HCT116 (cell line): Measurements from ENCODE around the gene CENATAC. TPM values are rescaled to one million over a fixed set of nuclear protein-coding genes. Genes with fewer than 3 reads are reported as not detected.

Experiments used
- ATAC-seq: fragments of 200-7000 bp; cut with Tn5 transposase; 2 replicates; pipeline ENCODE4 v1.9.1; 2020; ENCODE audit warnings: mild to moderate bottlenecking, moderate library complexity
- BruUV-seq: library from RNA; stranded (reverse); fragments of 400-500 nt; replicated peaks from 2 replicates; lab custom pipeline; 2021; lab: Mats Ljungman, UMichigan
- CTCF ChIA-PET: fragments of 300-600 bp; sonication (Branson Sonifier 250); formaldehyde crosslinking; loops from one replicate; lab custom pipeline; 2021; ENCODE audit warnings: antibody characterized with exemption; lab: Charles Lee
- POLR2A ChIA-PET: fragments of 300-600, 350-600 bp; sonication (Branson Sonifier 250); formaldehyde crosslinking; loops from one replicate; lab custom pipeline; 2021; ENCODE audit warnings: antibody characterized with exemption; lab: Charles Lee
- RAD21 ChIA-PET, 2 experiments: fragments of 300-600 bp; sonication (Branson Sonifier 250); formaldehyde crosslinking; loops; one replicate each; lab custom pipeline; 2023; ENCODE audit warnings: low total read pairs in 2 of 2; ENCODE audit not compliant: uncharacterized antibody in 2 of 2, unreplicated experiment in 2 of 2, low non-redundant PET in 1 of 2; lab: Charles Lee
- DNase-seq: peaks from one replicate; pipeline ENCODE4 v3.0.0-alpha.2; 2010; ENCODE audit warnings: low read depth, low spot score
- H2AFZ ChIP-seq: fragments of 200-600 bp; shearing (Covaris generic), sonication (generic); 2 replicates; pipeline ENCODE4 v1.6.1; 2017; ENCODE audit warnings: low read depth, mixed run types, mixed read lengths, antibody characterized with exemption, low read length; ENCODE audit not compliant: poor library complexity, severe bottlenecking
- H3K27ac ChIP-seq: 2 replicates; pipeline ENCODE4 v1.5.1; 2012; ENCODE audit warnings: low read depth, low read length
- H3K27me3 ChIP-seq: fragments of 200-600 bp; sonication (generic); 2 replicates; pipeline ENCODE4 v1.6.1; 2016; ENCODE audit warnings: mixed run types, low read length, mixed read lengths; ENCODE audit not compliant: insufficient read depth
- H3K36me3 ChIP-seq, 2 experiments: fragments of 200-500 bp in 1 of 2; fragments of 200-600 bp in 1 of 2; sonication (Bioruptor generic) in 1 of 2; sonication (generic) in 1 of 2; 2 replicates each; pipeline versions ENCODE4 v1.5.1 to v1.6.1; 2014 to 2016; ENCODE audit warnings: low read length in 2 of 2, inconsistent platforms in 1 of 2, mixed read lengths in 1 of 2, mixed run types in 1 of 2; ENCODE audit not compliant: insufficient read depth in 2 of 2, control insufficient read depth in 1 of 2
- H3K4me1 ChIP-seq, 2 experiments: fragments of 200-600 bp in 1 of 2; sonication (generic) in 1 of 2; 2 replicates each; pipeline versions ENCODE4 v1.5.1 to v1.6.1; 2012 to 2017; ENCODE audit warnings: low read length in 2 of 2, inconsistent platforms in 1 of 2, mild to moderate bottlenecking in 1 of 2, mixed read lengths in 1 of 2, mixed run types in 1 of 2, moderate library complexity in 1 of 2; ENCODE audit not compliant: insufficient read depth in 2 of 2, control insufficient read depth in 1 of 2
- H3K4me2 ChIP-seq: fragments of 200-600 bp; sonication (generic); 2 replicates; pipeline ENCODE4 v1.6.1; 2017; ENCODE audit warnings: mixed run types, low read length, mixed read lengths
- H3K4me3 ChIP-seq, 2 experiments: fragments of 200-600 bp in 1 of 2; sonication (generic) in 1 of 2; replicated peaks in 1 of 2; 2 replicates each; pipeline ENCODE4 v1.5.1; 2011 to 2016; ENCODE audit warnings: low read length in 2 of 2, control low read depth in 1 of 2, low read depth in 1 of 2, mild to moderate bottlenecking in 1 of 2, mixed read lengths in 1 of 2, mixed run types in 1 of 2
- H3K79me2 ChIP-seq: fragments of 200-600 bp; sonication (generic); 2 replicates; pipeline ENCODE4 v1.6.1; 2017; ENCODE audit warnings: mild to moderate bottlenecking, mixed run types, low read length, moderate library complexity, mixed read lengths; ENCODE audit not compliant: insufficient read depth
- H3K9ac ChIP-seq: fragments of 200-600 bp; sonication (generic); 2 replicates; pipeline ENCODE4 v1.6.1; 2016; ENCODE audit warnings: low read length, mixed read lengths
- H3K9me2 ChIP-seq: fragments of 200-600 bp; sonication (generic), shearing (Covaris generic); 2 replicates; pipeline ENCODE4 v1.6.1; 2017; ENCODE audit warnings: mixed run types, mild to moderate bottlenecking, moderate library complexity; ENCODE audit not compliant: insufficient read depth
- H3K9me3 ChIP-seq, 2 experiments: fragments of 200-500 bp in 1 of 2; fragments of 200-600 bp in 1 of 2; sonication (Bioruptor generic) in 1 of 2; sonication (generic) in 1 of 2; 2 replicates each; pipeline ENCODE4 v1.6.1; 2014 to 2017; ENCODE audit warnings: low read length in 2 of 2, mixed read lengths in 2 of 2, inconsistent platforms in 1 of 2, low read depth in 1 of 2, mild to moderate bottlenecking in 1 of 2, mixed run types in 1 of 2, moderate library complexity in 1 of 2; ENCODE audit not compliant: control insufficient read depth in 1 of 2, insufficient read depth in 1 of 2
- H4K20me1 ChIP-seq: fragments of 200-600 bp; sonication (generic), shearing (Covaris generic); 2 replicates; pipeline ENCODE4 v1.6.1; 2017; ENCODE audit warnings: mixed run types, mild to moderate bottlenecking, moderate library complexity; ENCODE audit not compliant: insufficient read depth
- CBX3 ChIP-seq: IDR thresholded peaks from 2 replicates; pipeline ENCODE4 v1.6.1; 2012; ENCODE audit warnings: low read depth
- CEBPB ChIP-seq: IDR thresholded peaks from 2 replicates; pipeline ENCODE4 v1.6.1; 2012; ENCODE audit warnings: low read depth
- EGR1 ChIP-seq: IDR thresholded peaks from 2 replicates; pipeline ENCODE4 v1.6.1; 2012; ENCODE audit warnings: low read depth
- ELF1 ChIP-seq: IDR thresholded peaks from 2 replicates; pipeline ENCODE4 v1.6.1; 2012; ENCODE audit warnings: low read depth, borderline replicate concordance
- EZH2 ChIP-seq: fragments of 200-600 bp; sonication (generic); IDR thresholded peaks from 2 replicates; pipeline ENCODE4 v1.6.1; 2017; ENCODE audit warnings: antibody characterized with exemption, mixed run types
- EZH2phosphoT487 ChIP-seq: fragments of 200-600 bp; IDR thresholded peaks from 2 replicates; pipeline ENCODE4 v1.6.1; 2018; ENCODE audit warnings: antibody characterized with exemption, borderline replicate concordance
- FOSL1 ChIP-seq: IDR thresholded peaks from 2 replicates; pipeline ENCODE4 v1.6.1; 2012; ENCODE audit warnings: low read depth
- JUND ChIP-seq: IDR thresholded peaks from 2 replicates; pipeline ENCODE4 v1.6.1; 2012
- POLR2A ChIP-seq: IDR thresholded peaks from 2 replicates; pipeline ENCODE4 v1.7.0; 2011; ENCODE audit warnings: borderline replicate concordance; ENCODE audit not compliant: insufficient read depth, insufficient read length; ENCODE audit errors: extremely low read depth
- RAD21 ChIP-seq: IDR thresholded peaks from 2 replicates; pipeline ENCODE4 v1.6.1; 2012; ENCODE audit warnings: low read depth, mild to moderate bottlenecking
- SP1 ChIP-seq: IDR thresholded peaks from 2 replicates; pipeline ENCODE4 v1.6.1; 2012; ENCODE audit warnings: low read depth
- SRF ChIP-seq: IDR thresholded peaks from 2 replicates; pipeline ENCODE4 v1.6.1; 2012; ENCODE audit warnings: low read depth
- TCF7L2 ChIP-seq: IDR thresholded peaks from 2 replicates; pipeline ENCODE4 v1.7.0; 2011; ENCODE audit warnings: borderline replicate concordance, inconsistent platforms; ENCODE audit not compliant: insufficient read depth, insufficient read length; ENCODE audit errors: extremely low read depth
- ZFX ChIP-seq: fragments of 450-650 bp; IDR thresholded peaks from 2 replicates; pipeline ENCODE4 v1.6.1; 2017
- intact Hi-C: fragments of 100-400 bp; cut with micrococcal nuclease; formaldehyde crosslinking; loops from 2 replicates; pipeline ENCODE4 v1.10.0; 2022
- total RNA-seq: library from RNA; stranded (reverse); gene quantifications from one replicate; pipeline ENCODE4 v1.2.1, GENCODE V29; 2021; ENCODE audit not compliant: unreplicated experiment
- TF ChIP-seq, protein P1 (sequence below): IDR thresholded peaks from 2 replicates; pipeline ENCODE4 v1.6.1; 2011; ENCODE audit warnings: mild to moderate bottlenecking, low read length, moderate library complexity; ENCODE audit not compliant: insufficient replicate concordance; ENCODE audit errors: extremely low read depth
- TF ChIP-seq, protein P2 (sequence below): IDR thresholded peaks from 2 replicates; pipeline ENCODE4 v1.6.1; 2012
- TF ChIP-seq, protein P3 (sequence below), 3 experiments: fragments of 200-600 bp in 1 of 3; sonication (generic) in 1 of 3; IDR thresholded peaks in 2 of 3; conservative IDR thresholded peaks in 1 of 3; 2 replicates each; pipeline ENCODE4 v1.5.1; 2012 to 2017; ENCODE audit warnings: low read depth in 2 of 3, low read length in 2 of 3, antibody characterized with exemption in 1 of 3, borderline replicate concordance in 1 of 3, control low read depth in 1 of 3, mild to moderate bottlenecking in 1 of 3, mixed read lengths in 1 of 3, mixed run types in 1 of 3, moderate library complexity in 1 of 3; ENCODE audit not compliant: insufficient read depth in 1 of 3
- TF ChIP-seq, protein P4 (sequence below): IDR thresholded peaks from 2 replicates; pipeline ENCODE4 v1.6.1; 2012; ENCODE audit warnings: low read depth
- TF ChIP-seq, protein P5 (sequence below): IDR thresholded peaks from 2 replicates; pipeline ENCODE4 v1.6.1; 2012

Gene CENATAC
- total RNA-seq, 1 experiment from 2014 or later: 28.9 TPM

DNA sequence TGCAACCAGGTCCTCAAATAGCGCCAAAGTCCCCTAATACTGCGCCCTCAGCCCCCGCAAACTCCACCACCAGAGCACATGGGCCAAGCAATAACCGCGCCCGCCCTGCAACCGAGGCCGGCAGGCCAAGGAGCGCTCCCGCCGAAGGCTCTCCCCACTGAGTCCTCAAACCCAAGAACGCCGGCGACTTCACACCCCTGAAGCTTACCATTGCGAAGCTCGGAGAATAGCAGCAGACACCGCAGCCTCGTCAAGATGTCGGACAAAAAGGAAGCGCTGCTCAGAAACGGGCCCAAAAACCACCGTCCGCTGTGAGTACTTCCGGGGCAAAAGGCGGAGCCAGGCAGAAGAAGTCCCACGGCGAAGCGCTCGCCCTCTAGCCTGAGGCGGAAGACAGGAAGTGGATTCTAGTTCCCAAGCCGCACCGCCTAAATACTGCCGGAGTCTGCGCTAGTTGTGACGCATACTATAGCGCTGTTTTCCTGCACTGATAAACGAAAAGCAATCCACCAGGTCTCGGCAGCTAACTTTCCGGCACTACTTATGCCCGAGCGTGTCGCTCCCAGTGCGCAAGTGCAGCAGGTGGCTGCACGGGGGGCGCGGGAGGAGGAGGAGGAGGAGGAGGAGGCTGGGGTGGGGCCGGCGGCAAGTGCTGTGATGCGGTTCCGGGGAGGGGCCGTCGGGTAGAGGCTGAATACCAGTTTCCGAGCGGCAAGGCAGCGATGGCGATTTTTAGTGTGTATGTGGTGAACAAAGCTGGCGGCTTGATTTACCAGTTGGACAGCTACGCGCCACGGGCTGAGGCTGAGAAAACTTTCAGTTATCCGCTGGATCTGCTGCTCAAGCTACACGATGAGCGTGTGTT, 20.4 kb downstream of the CENATAC start, which contains the start of the genes RPS25 and TRAPPC4:
Gene RPS25, minus strand, starts transcription at position 270 of the 865 bp plus-strand sequence. Its CDS starts 59 bp downstream, at position 211.
Gene TRAPPC4, plus strand, starts transcription at position 693 of the 865 bp plus-strand sequence. Its CDS starts 30 bp downstream, at position 723.
- RAD21 ChIA-PET: no interaction called here
- POLR2A ChIA-PET: interaction anchor here (0.6 to 1.8 kb wide), 3 partner anchors 15 to 106 kb away, joined by 3 to 5 read pairs (median 4); no protein-coding TSS in a partner anchor
- H3K27me3 ChIP-seq: no peaks in the 10 kb centered on the region
- H3K9me2 ChIP-seq: no peaks in the 10 kb centered on the region
- H3K36me3 ChIP-seq: peaks cover 30 to 58% of the 10 kb centered on the region in 2 experiments
- ATAC-seq (peak; percentile 81), DNase-seq (peak; percentile 94)
- CTCF ChIA-PET: no interaction called here
- H3K4me3 ChIP-seq: peak within 1 kb of the TSS; percentile 72 to 91
- peak within 1 kb of the TSS; percentile 96 for H3K27ac ChIP-seq
- H3K4me1 ChIP-seq: peaks cover 18 to 32% of the 10 kb centered on the region in 2 experiments
- no peak within 1 kb of the TSS for H2AFZ ChIP-seq
- peak within 1 kb of the TSS; percentile 99 for H3K9ac ChIP-seq
- peak within 1 kb of the TSS; percentile 70 for H3K4me2 ChIP-seq
- no peaks in the 10 kb centered on the region for H4K20me1 ChIP-seq
- no peaks in the 10 kb centered on the region for H3K9me3 ChIP-seq
- intact Hi-C loops: loop anchor here (2.0 to 5.0 kb wide), 2 partner anchors 84 to 106 kb away; no protein-coding TSS in a partner anchor
- BruUV-seq: no TSS peak
- H3K79me2 ChIP-seq: peaks cover 65% of the 10 kb centered on the region
- TF ChIP-seq POLR2A (peak; percentile 79), FOSL1 (no peak), EGR1 (peak; percentile 72), CEBPB (no peak), EZH2 (no peak), RAD21 (no peak), JUND (no peak), ELF1 (no peak; the same call in 1 of the 2 replicates), CBX3 (no peak), SP1 (peak; percentile 80), TCF7L2 (peak; percentile 88), EZH2phosphoT487 (no peak), ZFX (peak; percentile 57; the same call in 1 of the 2 replicates), SRF (no peak; the same call in 1 of the 2 replicates)
- TF ChIP-seq, protein P1, sequence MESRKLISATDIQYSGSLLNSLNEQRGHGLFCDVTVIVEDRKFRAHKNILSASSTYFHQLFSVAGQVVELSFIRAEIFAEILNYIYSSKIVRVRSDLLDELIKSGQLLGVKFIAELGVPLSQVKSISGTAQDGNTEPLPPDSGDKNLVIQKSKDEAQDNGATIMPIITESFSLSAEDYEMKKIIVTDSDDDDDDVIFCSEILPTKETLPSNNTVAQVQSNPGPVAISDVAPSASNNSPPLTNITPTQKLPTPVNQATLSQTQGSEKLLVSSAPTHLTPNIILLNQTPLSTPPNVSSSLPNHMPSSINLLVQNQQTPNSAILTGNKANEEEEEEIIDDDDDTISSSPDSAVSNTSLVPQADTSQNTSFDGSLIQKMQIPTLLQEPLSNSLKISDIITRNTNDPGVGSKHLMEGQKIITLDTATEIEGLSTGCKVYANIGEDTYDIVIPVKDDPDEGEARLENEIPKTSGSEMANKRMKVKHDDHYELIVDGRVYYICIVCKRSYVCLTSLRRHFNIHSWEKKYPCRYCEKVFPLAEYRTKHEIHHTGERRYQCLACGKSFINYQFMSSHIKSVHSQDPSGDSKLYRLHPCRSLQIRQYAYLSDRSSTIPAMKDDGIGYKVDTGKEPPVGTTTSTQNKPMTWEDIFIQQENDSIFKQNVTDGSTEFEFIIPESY: no peak
- TF ChIP-seq, protein P2, sequence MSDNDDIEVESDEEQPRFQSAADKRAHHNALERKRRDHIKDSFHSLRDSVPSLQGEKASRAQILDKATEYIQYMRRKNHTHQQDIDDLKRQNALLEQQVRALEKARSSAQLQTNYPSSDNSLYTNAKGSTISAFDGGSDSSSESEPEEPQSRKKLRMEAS: peak; percentile 94
- TF ChIP-seq, protein P3, sequence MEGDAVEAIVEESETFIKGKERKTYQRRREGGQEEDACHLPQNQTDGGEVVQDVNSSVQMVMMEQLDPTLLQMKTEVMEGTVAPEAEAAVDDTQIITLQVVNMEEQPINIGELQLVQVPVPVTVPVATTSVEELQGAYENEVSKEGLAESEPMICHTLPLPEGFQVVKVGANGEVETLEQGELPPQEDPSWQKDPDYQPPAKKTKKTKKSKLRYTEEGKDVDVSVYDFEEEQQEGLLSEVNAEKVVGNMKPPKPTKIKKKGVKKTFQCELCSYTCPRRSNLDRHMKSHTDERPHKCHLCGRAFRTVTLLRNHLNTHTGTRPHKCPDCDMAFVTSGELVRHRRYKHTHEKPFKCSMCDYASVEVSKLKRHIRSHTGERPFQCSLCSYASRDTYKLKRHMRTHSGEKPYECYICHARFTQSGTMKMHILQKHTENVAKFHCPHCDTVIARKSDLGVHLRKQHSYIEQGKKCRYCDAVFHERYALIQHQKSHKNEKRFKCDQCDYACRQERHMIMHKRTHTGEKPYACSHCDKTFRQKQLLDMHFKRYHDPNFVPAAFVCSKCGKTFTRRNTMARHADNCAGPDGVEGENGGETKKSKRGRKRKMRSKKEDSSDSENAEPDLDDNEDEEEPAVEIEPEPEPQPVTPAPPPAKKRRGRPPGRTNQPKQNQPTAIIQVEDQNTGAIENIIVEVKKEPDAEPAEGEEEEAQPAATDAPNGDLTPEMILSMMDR (IDR thresholded peaks at IDR 0.05 in 2 of 3, conservative IDR thresholded peaks at IDR 0.05 in 1 of 3; ENCODE audit: borderline replicate concordance in 1 of 3, insufficient read depth in 1 of 3, low read depth in 2 of 3, low read length in 2 of 3): no peak
- TF ChIP-seq, protein P4, sequence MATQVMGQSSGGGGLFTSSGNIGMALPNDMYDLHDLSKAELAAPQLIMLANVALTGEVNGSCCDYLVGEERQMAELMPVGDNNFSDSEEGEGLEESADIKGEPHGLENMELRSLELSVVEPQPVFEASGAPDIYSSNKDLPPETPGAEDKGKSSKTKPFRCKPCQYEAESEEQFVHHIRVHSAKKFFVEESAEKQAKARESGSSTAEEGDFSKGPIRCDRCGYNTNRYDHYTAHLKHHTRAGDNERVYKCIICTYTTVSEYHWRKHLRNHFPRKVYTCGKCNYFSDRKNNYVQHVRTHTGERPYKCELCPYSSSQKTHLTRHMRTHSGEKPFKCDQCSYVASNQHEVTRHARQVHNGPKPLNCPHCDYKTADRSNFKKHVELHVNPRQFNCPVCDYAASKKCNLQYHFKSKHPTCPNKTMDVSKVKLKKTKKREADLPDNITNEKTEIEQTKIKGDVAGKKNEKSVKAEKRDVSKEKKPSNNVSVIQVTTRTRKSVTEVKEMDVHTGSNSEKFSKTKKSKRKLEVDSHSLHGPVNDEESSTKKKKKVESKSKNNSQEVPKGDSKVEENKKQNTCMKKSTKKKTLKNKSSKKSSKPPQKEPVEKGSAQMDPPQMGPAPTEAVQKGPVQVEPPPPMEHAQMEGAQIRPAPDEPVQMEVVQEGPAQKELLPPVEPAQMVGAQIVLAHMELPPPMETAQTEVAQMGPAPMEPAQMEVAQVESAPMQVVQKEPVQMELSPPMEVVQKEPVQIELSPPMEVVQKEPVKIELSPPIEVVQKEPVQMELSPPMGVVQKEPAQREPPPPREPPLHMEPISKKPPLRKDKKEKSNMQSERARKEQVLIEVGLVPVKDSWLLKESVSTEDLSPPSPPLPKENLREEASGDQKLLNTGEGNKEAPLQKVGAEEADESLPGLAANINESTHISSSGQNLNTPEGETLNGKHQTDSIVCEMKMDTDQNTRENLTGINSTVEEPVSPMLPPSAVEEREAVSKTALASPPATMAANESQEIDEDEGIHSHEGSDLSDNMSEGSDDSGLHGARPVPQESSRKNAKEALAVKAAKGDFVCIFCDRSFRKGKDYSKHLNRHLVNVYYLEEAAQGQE: no peak
- TF ChIP-seq, protein P5, sequence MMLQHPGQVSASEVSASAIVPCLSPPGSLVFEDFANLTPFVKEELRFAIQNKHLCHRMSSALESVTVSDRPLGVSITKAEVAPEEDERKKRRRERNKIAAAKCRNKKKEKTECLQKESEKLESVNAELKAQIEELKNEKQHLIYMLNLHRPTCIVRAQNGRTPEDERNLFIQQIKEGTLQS: no peak
